ENCODE measurements around the gene POLR1A.

GRCh38 chr2:86027196-86027921 lies 78.3 kb downstream of the POLR1A start:
- TF ChIP-seq CTCF (IDR thresholded peaks at IDR 0.05) (no peak), EP300 (IDR thresholded peaks at IDR 0.05) (no peak), POLR2A (IDR thresholded peaks at IDR 0.05) (no peak), POLR2AphosphoS5 (IDR thresholded peaks at IDR 0.05) (no peak)

Data from gastroesophageal sphincter (tissue), 3 donors.